Body of pancreas (tissue), 4 donors: ENCODE results near the gene PNPLA5. TPM values are rescaled to one million over a fixed set of nuclear protein-coding genes. Genes with fewer than 3 reads are reported as not detected.

Source experiments
- ATAC-seq: fragments of 150-250 bp; one replicate; pipeline ENCODE4 v1.9.1; 2016
- DNase-seq, 4 donors: peaks; one replicate each; pipeline ENCODE4 v3.0.0-alpha.2; 2019
- H3K27ac ChIP-seq, 4 donors: fragments of 200-600 bp; sonication (generic); 1 replicate in 3 of 4; 2 replicates in 1 of 4; pipeline versions ENCODE4 v1.5.1 to v1.6.1; 2016 to 2019; ENCODE audit warnings: mild to moderate bottlenecking in 1 of 4, mixed read lengths in 1 of 4, moderate library complexity in 1 of 4
- H3K27me3 ChIP-seq, 2 donors: fragments of 200-600 bp; sonication (generic); one replicate each; pipeline ENCODE4 v1.6.0; 2016; ENCODE audit warnings: mild to moderate bottlenecking in 1 of 2
- H3K36me3 ChIP-seq, 2 donors: fragments of 200-600 bp; sonication (generic); replicated peaks in 1 of 2; 2 replicates each; pipeline ENCODE4 v1.5.1; 2016; ENCODE audit warnings: low read depth in 2 of 2; ENCODE audit not compliant: insufficient read depth in 1 of 2
- H3K4me1 ChIP-seq: fragments of 200-600 bp; sonication (generic); one replicate; pipeline ENCODE4 v1.6.0; 2016
- H3K4me3 ChIP-seq, 2 donors: fragments of 200-600 bp; sonication (generic); 1 replicate in 1 of 2; 2 replicates in 1 of 2; pipeline ENCODE4 v1.5.1; 2016 to 2019
- H3K9me3 ChIP-seq, 3 donors: fragments of 200-600 bp; sonication (generic); 1 replicate in 2 of 3; 2 replicates in 1 of 3; pipeline ENCODE4 v1.5.1; 2016
- CTCF ChIP-seq, 7 experiments: fragments of 450-650 bp in 4 of 7; fragments of 200-600 bp in 3 of 7; sonication (generic) in 3 of 7; IDR thresholded peaks; one replicate each; pipeline ENCODE4 v1.5.1; 2016 to 2019; ENCODE audit warnings: antibody characterized with exemption in 7 of 7
- POLR2A ChIP-seq, 3 donors: fragments of 450-650 bp; IDR thresholded peaks; one replicate each; pipeline ENCODE4 v1.6.1; 2016; ENCODE audit warnings: antibody characterized with exemption in 3 of 3, mild to moderate bottlenecking in 2 of 3
- WGBS, 2 donors: methylation state at CpG; one replicate each; pipeline ENCODE4 v1.1.5; 2017; 5-methylcytosine and 5-hydroxymethylcytosine counted together
- intact Hi-C: fragments of 100-400 bp; cut with DNase I; formaldehyde crosslinking; loops from one replicate; pipeline ENCODE4 v1.15.1; 2023
- total RNA-seq, 2 donors: library from RNA; depleted of rRNA; stranded (reverse); fragments of >200 nt; gene quantifications; one replicate each; pipeline ENCODE4 v1.1.0, GENCODE V29; 2016

Gene PNPLA5
- total RNA-seq: not detected

- ATAC-seq: no peak
- Histone ChIP-seq H3K9me3 (no peaks in the 10 kb centered on the region), H3K36me3 (no peaks in the 10 kb centered on the region), H3K27ac (no peak within 1 kb of the TSS), H3K27me3 (peaks cover 0 to 16% of the 10 kb centered on the region in 2 donors), H3K4me3 (no peak within 1 kb of the TSS), H3K4me1 (peaks cover 9% of the 10 kb centered on the region)
- TF ChIP-seq CTCF (IDR thresholded peaks at IDR 0.05): no peak
- intact Hi-C loops: no loop called here
- WGBS, 2 donors: 1 to 5% methylated on average over 34 to 71 of the region's 72 CpGs
- DNase-seq: no peak
These were observed at the start of gene PNPLA5 for GRCh38 chr22:43891360-43892182. Gene PNPLA5, minus strand, starts transcription at chr22:43892013. Its CDS starts 133 bp downstream, at chr22:43891880.

GRCh38 chr22:43941449-43941848, 49.6 kb upstream of the PNPLA5 start:
- ATAC-seq (no peak), DNase-seq (no peak)
- intact Hi-C loops: no loop called here
- no peak for TF ChIP-seq CTCF (IDR thresholded peaks at IDR 0.05)
- TF ChIP-seq POLR2A (IDR thresholded peaks at IDR 0.05): no peak
- H3K27ac ChIP-seq: no peak overlapping the region
- WGBS, 2 donors: 68 to 76% methylated on average over 6 of the region's 6 CpGs
- H3K36me3 ChIP-seq: no peaks in the 10 kb centered on the region
- no peaks in the 10 kb centered on the region for H3K27me3 ChIP-seq
- no peaks in the 10 kb centered on the region for H3K9me3 ChIP-seq
- no peak overlapping the region for H3K4me3 ChIP-seq
- no peaks in the 10 kb centered on the region for H3K4me1 ChIP-seq

GRCh38 chr22:43931771-43932170, 40.0 kb upstream of the PNPLA5 start:
- H3K4me3 ChIP-seq: no peak overlapping the region
- no peaks in the 10 kb centered on the region for H3K4me1 ChIP-seq
- WGBS, 2 donors: 72 to 73% methylated on average over 4 of the region's 4 CpGs
- no peak overlapping the region for H3K27ac ChIP-seq
- TF ChIP-seq POLR2A (IDR thresholded peaks at IDR 0.05) (no peak), CTCF (IDR thresholded peaks at IDR 0.05) (no peak)
- ATAC-seq: no peak
- intact Hi-C loops: no loop called here
- no peak for DNase-seq
- H3K9me3 ChIP-seq: no peaks in the 10 kb centered on the region
- no peaks in the 10 kb centered on the region for H3K27me3 ChIP-seq
- H3K36me3 ChIP-seq: no peaks in the 10 kb centered on the region

- ATAC-seq: no peak
- WGBS, 2 donors: 70% methylated on average over 6 of the region's 6 CpGs
- intact Hi-C loops: no loop called here
These were observed 37.1 kb upstream of the PNPLA5 start for GRCh38 chr22:43928908-43929307.

More at GRCh38 chr22:43928908-43929307, 37.1 kb upstream of the PNPLA5 start:
- Histone ChIP-seq H3K4me3 (no peak overlapping the region), H3K27me3 (peaks cover 0 to 4% of the 10 kb centered on the region in 2 donors), H3K27ac (no peak overlapping the region), H3K4me1 (peaks cover 5% of the 10 kb centered on the region), H3K9me3 (no peaks in the 10 kb centered on the region), H3K36me3 (no peaks in the 10 kb centered on the region)
- no peak for TF ChIP-seq CTCF (IDR thresholded peaks at IDR 0.05)
- no peak for TF ChIP-seq POLR2A (IDR thresholded peaks at IDR 0.05)
- no peak for DNase-seq
